Liver (tissue), 9 donors: ENCODE measurements around the gene TLK2. TPM values are rescaled to one million over a fixed set of nuclear protein-coding genes. Genes with fewer than 3 reads are reported as not detected.

ENCODE experiments used
- DNase-seq: peaks from one replicate; pipeline ENCODE4 v3.0.0-alpha.2; 2017; ENCODE audit warnings: low spot score
- H3K27ac ChIP-seq, 2 donors: one replicate each; pipeline ENCODE4 v1.7.0; 2013; ENCODE audit warnings: inconsistent platforms in 2 of 2, low read length in 2 of 2, control low read depth in 1 of 2, low read depth in 1 of 2, mild to moderate bottlenecking in 1 of 2
- H3K27me3 ChIP-seq, 4 donors: one replicate each; pipeline versions ENCODE4 v1.6.1 to v1.7.0; 2013; ENCODE audit warnings: low read length in 3 of 4, inconsistent platforms in 1 of 4, mild to moderate bottlenecking in 1 of 4, moderate library complexity in 1 of 4; ENCODE audit not compliant: control insufficient read depth in 4 of 4, insufficient read depth in 4 of 4
- H3K36me3 ChIP-seq, 4 donors: one replicate each; pipeline versions ENCODE4 v1.6.1 to v1.7.0; 2013; ENCODE audit warnings: low read length in 3 of 4, mild to moderate bottlenecking in 3 of 4, low read depth in 1 of 4, moderate library complexity in 1 of 4; ENCODE audit not compliant: control insufficient read depth in 4 of 4, insufficient read depth in 3 of 4
- H3K4me1 ChIP-seq, 4 donors: one replicate each; pipeline versions ENCODE4 v1.6.1 to v1.7.0; 2013; ENCODE audit warnings: low read length in 3 of 4, mild to moderate bottlenecking in 3 of 4, moderate library complexity in 1 of 4; ENCODE audit not compliant: control insufficient read depth in 4 of 4, insufficient read depth in 4 of 4
- H3K4me3 ChIP-seq, 3 donors: one replicate each; pipeline versions ENCODE4 v1.6.1 to v1.7.0; 2013; ENCODE audit warnings: low read length in 3 of 3, control low read depth in 1 of 3, low read depth in 1 of 3, mild to moderate bottlenecking in 1 of 3
- H3K9ac ChIP-seq, 2 donors: one replicate each; pipeline ENCODE4 v1.7.0; 2013; ENCODE audit warnings: low read length in 2 of 2, mild to moderate bottlenecking in 2 of 2, moderate library complexity in 2 of 2, control low read depth in 1 of 2, low read depth in 1 of 2
- H3K9me3 ChIP-seq, 4 donors: one replicate each; pipeline versions ENCODE4 v1.6.1 to v1.7.0; 2013; ENCODE audit warnings: low read length in 3 of 4; ENCODE audit not compliant: control insufficient read depth in 4 of 4
- ATF3 ChIP-seq: IDR thresholded peaks from 2 replicates; pipeline ENCODE4 v1.6.1; 2016; ENCODE audit warnings: antibody characterized with exemption
- CTCF ChIP-seq: fragments of 150-350 bp; IDR thresholded peaks from 2 replicates; pipeline ENCODE4 v1.5.1; 2017; ENCODE audit warnings: improper control_type of control experiment, low read depth, low read length; ENCODE audit not compliant: missing input control
- EGR1 ChIP-seq, 2 donors: IDR thresholded peaks; 2 replicates each; pipeline ENCODE4 v1.6.1; 2016 to 2018; ENCODE audit warnings: antibody characterized with exemption in 2 of 2, low read depth in 2 of 2
- FOXA1 ChIP-seq: IDR thresholded peaks from 2 replicates; pipeline ENCODE4 v1.6.1; 2016; ENCODE audit warnings: antibody characterized with exemption
- FOXA2 ChIP-seq: IDR thresholded peaks from 2 replicates; pipeline ENCODE4 v1.6.1; 2016; ENCODE audit warnings: antibody characterized with exemption
- GABPA ChIP-seq, 2 donors: IDR thresholded peaks in 1 of 2; conservative IDR thresholded peaks in 1 of 2; 2 replicates each; pipeline ENCODE4 v1.6.1; 2016; ENCODE audit warnings: antibody characterized with exemption in 2 of 2, mild to moderate bottlenecking in 1 of 2, moderate library complexity in 1 of 2
- HNF4A ChIP-seq, 2 donors: conservative IDR thresholded peaks; 2 replicates each; pipeline ENCODE4 v1.6.1; 2016; ENCODE audit warnings: antibody characterized with exemption in 2 of 2, mild to moderate bottlenecking in 2 of 2
- HNF4G ChIP-seq: IDR thresholded peaks from 2 replicates; pipeline ENCODE4 v1.6.1; 2016; ENCODE audit warnings: antibody characterized with exemption
- JUND ChIP-seq, 2 donors: IDR thresholded peaks; 2 replicates each; pipeline ENCODE4 v1.6.1; 2016; ENCODE audit warnings: antibody characterized with exemption in 2 of 2
- RAD21 ChIP-seq, 2 donors: IDR thresholded peaks; 2 replicates each; pipeline ENCODE4 v1.6.1; 2016; ENCODE audit warnings: antibody characterized with exemption in 2 of 2, mild to moderate bottlenecking in 2 of 2
- REST ChIP-seq: IDR thresholded peaks from 2 replicates; pipeline ENCODE4 v1.6.1; 2016; ENCODE audit warnings: antibody characterized with exemption, mild to moderate bottlenecking
- RXRA ChIP-seq, 2 donors: IDR thresholded peaks; 2 replicates each; pipeline ENCODE4 v1.6.1; 2017 to 2018; ENCODE audit warnings: antibody characterized with exemption in 2 of 2, mild to moderate bottlenecking in 1 of 2
- TAF1 ChIP-seq: conservative IDR thresholded peaks from 2 replicates; pipeline ENCODE4 v1.6.1; 2016; ENCODE audit warnings: antibody characterized with exemption, mild to moderate bottlenecking
- YY1 ChIP-seq: IDR thresholded peaks from 2 replicates; pipeline ENCODE4 v1.6.1; 2016; ENCODE audit warnings: antibody characterized with exemption, mild to moderate bottlenecking
- ZBTB33 ChIP-seq: IDR thresholded peaks from 2 replicates; pipeline ENCODE4 v1.6.1; 2016; ENCODE audit warnings: antibody characterized with exemption
- WGBS: extraction: QIAGEN DNeasy Blood & Tissue Kit; methylation state at CpG from one replicate; pipeline ENCODE4 v1.1.7; 2013; 5-methylcytosine and 5-hydroxymethylcytosine counted together
- polyA plus RNA-seq, 2 donors: library from polyadenylated mRNA; stranded (reverse) in 1 of 2; unstranded in 1 of 2; fragments of 200-250 nt in 1 of 2; fragments of >200 nt in 1 of 2; fragmentation: Nextera tagmentation in 1 of 2; extraction: Ambion mirVana in 1 of 2; gene quantifications; one replicate each; pipeline versions ENCODE4 v1.2.1 to v1.2.3, GENCODE V29; 2013 to 2015
- total RNA-seq, 2 donors: library from RNA; depleted of rRNA; stranded (reverse); fragments of >200 nt; gene quantifications; one replicate each; pipeline ENCODE4 v1.2.3, GENCODE V29; 2014
- donor health status: healthy.
- donor health status: healthy.
- donor health status: healthy.
- donor health status: healthy.
- donor health status: healthy.

Gene TLK2
- total and polyA plus RNA-seq, 4 donors: 4.2 to 25.8 (median 14.8) TPM

- Histone ChIP-seq H3K27ac (no peak overlapping the region), H3K4me3 (no peak overlapping the region), H3K9me3 (no peaks in the 10 kb centered on the region), H3K4me1 (peaks cover 0 to 16% (median 7%) of the 10 kb centered on the region in 4 donors), H3K36me3 (no peaks in the 10 kb centered on the region), H3K9ac (no peak overlapping the region), H3K27me3 (no peaks in the 10 kb centered on the region)
- 78% methylated on average over 6 of the region's 6 CpGs for WGBS
- TF ChIP-seq FOXA1 (no peak), RAD21 (IDR thresholded peaks at IDR 0.05) (no peak), GABPA (IDR thresholded peaks at IDR 0.05 in 1 of 2, conservative IDR thresholded peaks at IDR 0.05 in 1 of 2) (no peak), CTCF (no peak), REST (no peak), TAF1 (no peak), YY1 (no peak), RXRA (IDR thresholded peaks at IDR 0.05) (no peak), ATF3 (no peak), ZBTB33 (no peak), HNF4A (conservative IDR thresholded peaks at IDR 0.05) (no peak), JUND (IDR thresholded peaks at IDR 0.05) (no peak), FOXA2 (no peak), HNF4G (no peak)
- no peak for DNase-seq
Measured at GRCh38 chr17:62648956-62649294, 170.3 kb downstream of the TLK2 start.

- H3K27ac ChIP-seq: no peak overlapping the region
- H3K9me3 ChIP-seq: no peaks in the 10 kb centered on the region
- DNase-seq: no peak
- TF ChIP-seq HNF4G: no peak
- no peak for TF ChIP-seq HNF4A (conservative IDR thresholded peaks at IDR 0.05)
- no peak for TF ChIP-seq EGR1 (IDR thresholded peaks at IDR 0.05; ENCODE audit: low read depth in 2 of 2)
- TF ChIP-seq TAF1: no peak
- TF ChIP-seq REST: no peak
- no peak for TF ChIP-seq JUND (IDR thresholded peaks at IDR 0.05)
- no peak overlapping the region for H3K4me3 ChIP-seq
- 92% methylated on average over 7 of the region's 7 CpGs for WGBS
- peaks cover 0 to 18% (median 9%) of the 10 kb centered on the region in 4 donors for H3K4me1 ChIP-seq
- no peaks in the 10 kb centered on the region for H3K27me3 ChIP-seq
- no peaks in the 10 kb centered on the region for H3K36me3 ChIP-seq
- H3K9ac ChIP-seq: no peak overlapping the region
Measured at GRCh38 chr17:62649570-62649969, 170.9 kb downstream of the TLK2 start.
